GM12878 (cell line): ENCODE measurements around the gene KCNN1.

ENCODE experiments used
- BCLAF1 ChIP-seq: fragments of 450-650 bp; IDR thresholded peaks from 2 replicates; pipeline ENCODE4 v1.6.1; 2017; ENCODE audit warnings: antibody characterized with exemption, mild to moderate bottlenecking, moderate library complexity
- CTCF ChIP-seq, 3 experiments: IDR thresholded peaks in 2 of 3; conservative IDR thresholded peaks in 1 of 3; 2 replicates each; pipeline ENCODE4 v1.5.1; 2011; ENCODE audit warnings: low read depth in 3 of 3, low read length in 3 of 3, mild to moderate bottlenecking in 3 of 3, control low read depth in 2 of 3, moderate library complexity in 2 of 3, inconsistent platforms in 1 of 3, mixed read lengths in 1 of 3; ENCODE audit not compliant: control insufficient read depth in 2 of 3, insufficient read depth in 1 of 3; ENCODE audit errors: extremely low read depth in 1 of 3
- ETV6 ChIP-seq, 2 experiments: fragments of 450-650 bp in 1 of 2; IDR thresholded peaks in 1 of 2; conservative IDR thresholded peaks in 1 of 2; 2 replicates each; pipeline ENCODE4 v1.6.1; 2014; ENCODE audit warnings: antibody characterized with exemption in 1 of 2, borderline replicate concordance in 1 of 2, low read depth in 1 of 2, mild to moderate bottlenecking in 1 of 2, moderate library complexity in 1 of 2
- FOS ChIP-seq: IDR thresholded peaks from 3 replicates; pipeline ENCODE4 v1.6.1; 2011; ENCODE audit warnings: borderline replicate concordance; ENCODE audit not compliant: insufficient read length; ENCODE audit errors: extremely low read depth
- HDAC6 ChIP-seq: fragments of 200-600 bp; sonication (generic); IDR thresholded peaks from one replicate; pipeline ENCODE4 v1.8.0; 2017; ENCODE audit warnings: antibody characterized with exemption; ENCODE audit not compliant: unreplicated experiment
- POLR2AphosphoS5 ChIP-seq: IDR thresholded peaks from 2 replicates; pipeline ENCODE4 v1.6.1; 2011; ENCODE audit warnings: mild to moderate bottlenecking, low read length, inconsistent platforms
- RAD21 ChIP-seq: IDR thresholded peaks from 2 replicates; pipeline ENCODE4 v1.6.1; 2011; ENCODE audit warnings: mild to moderate bottlenecking, low read depth, low read length, moderate library complexity; ENCODE audit not compliant: insufficient read depth

GRCh38 chr19:17957885-17958284 is 9.0 kb upstream of the KCNN1 start:
- no peak for TF ChIP-seq HDAC6
- no peak for TF ChIP-seq POLR2AphosphoS5
- TF ChIP-seq BCLAF1, result no peak
- no peak for TF ChIP-seq CTCF (IDR thresholded peaks at IDR 0.05 in 2 of 3, conservative IDR thresholded peaks at IDR 0.05 in 1 of 3; ENCODE audit: control insufficient read depth in 2 of 3, extremely low read depth in 1 of 3, insufficient read depth in 1 of 3, low read depth in 3 of 3, low read length in 3 of 3)
- TF ChIP-seq ETV6 (conservative IDR thresholded peaks at IDR 0.05 in 1 of 2, IDR thresholded peaks at IDR 0.05 in 1 of 2; ENCODE audit: borderline replicate concordance in 1 of 2, low read depth in 1 of 2), result no peak
- no peak for TF ChIP-seq RAD21
- no peak for TF ChIP-seq FOS
